ENCODE data around the gene RAB1B.

- no peak for TF ChIP-seq SP1 (IDR thresholded peaks at IDR 0.05)
- no peak for TF ChIP-seq CTBP1 (IDR thresholded peaks at IDR 0.05; ENCODE audit: borderline replicate concordance)
- TF ChIP-seq SUZ12 (IDR thresholded peaks at IDR 0.05) = no peak
- no peak for TF ChIP-seq ZNF384 (IDR thresholded peaks at IDR 0.05)
- no peak for TF ChIP-seq ARNT (IDR thresholded peaks at IDR 0.05)
- TF ChIP-seq BHLHE40 (IDR thresholded peaks at IDR 0.05; ENCODE audit: borderline replicate concordance) = no peak
- no peak for TF ChIP-seq FOXM1 (IDR thresholded peaks at IDR 0.05; ENCODE audit: borderline replicate concordance)
- TF ChIP-seq HDGF (IDR thresholded peaks at IDR 0.05; ENCODE audit: borderline replicate concordance) = no peak
- TF ChIP-seq ELF4 (IDR thresholded peaks at IDR 0.05) = no peak
Measured at GRCh38 chr11:66259225-66259624, 9.2 kb upstream of the RAB1B start.
